Stimulated activated CD4-positive, alpha-beta T cell treated with anti-CD3 and anti-CD28 coated beads, Interleukin-15, amount 100 ng/mL, for 48 hours (primary cell): ENCODE data around the gene SYT14.

Experiments
- DNase-seq, 2 donors: peaks; one replicate each; pipeline ENCODE4 v3.0.0-alpha.2; 2020; ENCODE audit warnings: low read depth in 2 of 2

The SYT14 gene

DNA sequence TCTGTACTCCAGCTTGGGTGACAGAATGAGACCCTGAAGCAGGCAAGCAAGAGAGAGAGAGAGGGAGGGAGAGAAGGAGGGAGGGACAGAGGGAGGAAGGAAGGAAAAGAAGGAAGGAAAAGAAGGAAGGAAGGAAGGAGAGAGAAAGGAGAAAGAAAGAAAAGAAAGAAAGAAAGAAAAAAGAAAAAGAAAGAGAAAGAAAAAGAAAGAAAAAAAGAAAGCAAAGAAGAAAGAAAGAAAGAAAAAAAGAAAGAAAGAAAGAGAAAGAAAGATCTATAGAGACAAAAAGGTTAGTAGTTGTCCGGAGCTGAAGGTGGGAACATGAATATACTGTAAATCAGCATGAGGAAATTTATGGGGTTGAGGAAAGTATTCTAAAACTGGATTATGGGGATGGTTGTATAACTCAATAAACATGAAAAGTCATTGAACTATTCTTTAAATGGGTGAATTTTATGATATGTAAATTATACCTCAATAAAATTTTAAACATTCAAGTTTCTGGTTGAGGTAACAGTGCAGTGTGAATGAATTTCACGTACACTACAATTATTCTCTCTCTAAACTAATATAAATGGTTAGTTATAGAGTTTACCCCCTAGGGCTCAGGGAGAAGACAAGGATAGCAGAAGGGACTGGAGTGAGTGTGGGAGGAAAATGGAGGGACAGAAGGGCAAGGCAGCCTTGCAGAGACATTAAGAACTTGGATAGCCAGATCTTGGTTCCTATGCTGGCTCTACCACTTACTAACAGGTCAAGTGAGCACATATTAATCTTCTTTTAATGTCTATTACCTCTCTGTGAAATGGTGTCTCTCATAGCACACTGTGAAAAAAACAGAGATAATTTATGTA lies 269.8 kb downstream of the SYT14 start:
- DNase-seq = no peak

DNA sequence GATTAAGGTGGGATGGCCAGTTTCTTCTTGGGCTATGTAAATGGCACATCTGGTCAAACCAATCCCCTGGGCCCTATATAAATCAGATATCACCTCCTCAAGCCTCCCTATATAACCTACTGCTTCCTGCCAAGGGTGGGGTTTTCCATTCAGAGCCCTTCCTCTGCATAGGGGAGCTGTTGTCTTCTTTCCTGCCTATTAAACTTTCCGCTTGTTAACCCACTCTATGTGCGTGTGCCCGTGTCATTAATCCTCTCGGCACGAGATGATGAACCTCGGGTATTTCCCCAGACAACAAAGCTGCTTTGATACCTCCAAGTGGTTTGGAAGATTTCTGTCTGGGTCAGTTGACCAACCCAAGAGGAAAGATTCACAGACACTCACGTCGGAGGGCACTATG lies 275.3 kb downstream of the SYT14 start:
- no peak for DNase-seq

GRCh38 chr1:210214573-210215409 lies 276.8 kb downstream of the SYT14 start:
- DNase-seq = no peak

- no peak for DNase-seq
Observed at GRCh38 chr1:210217482-210217881, 279.5 kb downstream of the SYT14 start.

DNA sequence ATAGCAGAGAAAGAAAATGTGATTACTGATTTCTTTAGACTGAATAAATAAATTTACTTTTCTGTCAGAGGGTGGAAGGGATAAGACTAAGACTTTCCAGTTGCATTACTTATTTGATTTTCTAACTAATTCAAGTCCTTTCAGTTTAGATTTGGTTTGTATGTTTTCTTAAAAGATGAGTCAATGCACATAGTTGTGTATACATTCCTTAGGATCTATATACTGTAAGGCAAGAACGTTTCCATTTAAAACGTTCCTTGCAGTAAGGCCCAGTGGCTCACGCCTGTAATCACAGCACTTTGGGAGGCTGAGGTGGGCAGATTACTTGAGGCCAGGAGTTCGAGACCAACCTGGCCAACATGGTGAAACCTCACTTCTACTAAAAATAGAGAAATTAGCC lies 280.0 kb downstream of the SYT14 start:
- DNase-seq = no peak
